ENCODE data around the gene NSUN6.

DNA sequence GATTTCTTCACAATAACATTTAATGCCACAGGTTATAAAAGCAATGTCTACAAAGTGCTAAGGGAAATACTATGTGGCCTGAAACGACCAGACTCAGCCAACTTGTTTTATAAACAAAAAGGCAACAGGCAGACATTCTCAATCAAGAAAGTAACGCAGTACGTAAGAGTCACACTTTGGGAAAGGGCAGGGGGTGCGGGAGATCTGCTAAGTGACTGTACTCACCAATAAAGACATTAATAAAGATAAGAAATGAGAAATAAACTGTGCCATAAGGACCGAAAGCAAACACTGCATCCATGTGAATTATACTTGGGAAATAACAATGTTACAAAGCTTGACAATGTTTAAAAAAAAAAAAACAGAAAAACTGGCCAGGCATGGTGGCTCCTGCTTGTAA is 25.5 kb downstream of the NSUN6 start:
- TF ChIP-seq EZH2 (IDR thresholded peaks at IDR 0.05) (no peak), POLR2AphosphoS5 (IDR thresholded peaks at IDR 0.05; ENCODE audit: borderline replicate concordance, low read depth, low read length) (no peak)
